Right lobe of liver (tissue), 6 donors: Measurements from ENCODE around the gene ZNF189. TPM values are rescaled to one million over a fixed set of nuclear protein-coding genes. Genes with fewer than 3 reads are reported as not detected.

Experiments
- ATAC-seq, 4 donors: fragments of 200-7000 bp; cut with Tn5 transposase; one replicate each; pipeline ENCODE4 v1.9.1; 2020; ENCODE audit warnings: mild to moderate bottlenecking in 4 of 4, moderate library complexity in 4 of 4
- DNase-seq, 3 donors: peaks; one replicate each; pipeline ENCODE4 v3.0.0-alpha.2; 2020
- H3K27ac ChIP-seq, 3 donors: fragments of 200-600 bp; one replicate each; pipeline ENCODE4 v1.8.0; 2022
- H3K27me3 ChIP-seq, 2 donors: fragments of 200-600 bp; one replicate each; pipeline ENCODE4 v1.8.0; 2022
- H3K36me3 ChIP-seq, 4 donors: fragments of 200-600 bp; sonication (generic) in 1 of 4; one replicate each; pipeline versions ENCODE4 v1.5.1 to v1.8.0; 2017 to 2022; ENCODE audit warnings: control low read depth in 1 of 4
- H3K4me1 ChIP-seq, 4 donors: fragments of 200-600 bp; sonication (generic) in 1 of 4; one replicate each; pipeline versions ENCODE4 v1.5.1 to v1.8.0; 2017 to 2022; ENCODE audit warnings: control low read depth in 1 of 4
- H3K4me3 ChIP-seq, 3 donors: fragments of 200-600 bp; one replicate each; pipeline ENCODE4 v1.8.0; 2022
- H3K9me3 ChIP-seq, 4 donors: fragments of 200-600 bp; sonication (generic) in 1 of 4; one replicate each; pipeline versions ENCODE4 v1.5.1 to v1.8.0; 2017 to 2022; ENCODE audit warnings: control low read depth in 1 of 4
- CTCF ChIP-seq, 4 donors: fragments of 200-600 bp in 3 of 4; fragments of 450-650 bp in 1 of 4; IDR thresholded peaks; one replicate each; pipeline versions ENCODE4 v1.5.1 to v1.8.0; 2016 to 2022; ENCODE audit warnings: antibody characterized with exemption in 4 of 4, mild to moderate bottlenecking in 2 of 4
- POLR2A ChIP-seq: fragments of 450-650 bp; IDR thresholded peaks from one replicate; pipeline ENCODE4 v1.6.1; 2017; ENCODE audit warnings: antibody characterized with exemption, mild to moderate bottlenecking
- WGBS: methylation state at CpG from one replicate; pipeline ENCODE4 v1.1.6; 2018; ENCODE audit warnings: low coverage, low lambda C conversion rate; ENCODE audit not compliant: insufficient coverage; ENCODE audit errors: missing lambda C conversion rate; 5-methylcytosine and 5-hydroxymethylcytosine counted together
- intact Hi-C, 2 donors: fragments of 100-400 bp; cut with DNase I; formaldehyde crosslinking; loops; one replicate each; pipeline versions ENCODE4 v1.11.2 to v1.14.1; 2022
- total RNA-seq, 6 experiments: library from RNA; depleted of rRNA in 2 of 6; stranded (reverse); fragments of >200 nt in 2 of 6; fragmentation: NEBNext Ultra II Directional in 3 of 6; extraction: Animal tissue kit (Norgen Biotek cat#: 25700) in 3 of 6; gene quantifications; one replicate each; pipeline versions ENCODE4 v1.1.0 to v1.2.4, GENCODE V29; 2016 to 2023
- donor health status: DM: no; HTN: yes; CAD: no.
- donor health status: DM: no; HTN: no; CAD: no.
- donor health status: DM: no; HTN: no; CAD: no.
- donor health status: DM: no; HTN: yes; CAD: no.
- donor health status: DM: no; HTN: yes; CAD: no.

The ZNF189 gene
- total RNA-seq, 6 experiments from 2014 or later: 5.7 to 9.7 (median 8.2) TPM

- H3K27ac ChIP-seq: no peak overlapping the region
- peaks cover 0 to 9% (median 0%) of the 10 kb centered on the region in 4 donors for H3K4me1 ChIP-seq
- H3K27me3 ChIP-seq: no peaks in the 10 kb centered on the region
- ATAC-seq: no peak
- H3K9me3 ChIP-seq: peaks cover 0 to 25% (median 11%) of the 10 kb centered on the region in 4 donors
- DNase-seq: no peak
- TF ChIP-seq CTCF (IDR thresholded peaks at IDR 0.05): no peak
- TF ChIP-seq POLR2A: no peak
- H3K4me3 ChIP-seq: no peak overlapping the region
- 89% methylated on average over 9 of the region's 9 CpGs for WGBS
- intact Hi-C loops: no loop called here
- peaks cover 0 to 66% (median 56%) of the 10 kb centered on the region in 4 donors for H3K36me3 ChIP-seq
Observed at GRCh38 chr9:101403516-101404285, 5.0 kb downstream of the ZNF189 start.

- intact Hi-C loops: no loop called here
- H3K4me3 ChIP-seq: no peak overlapping the region
- ATAC-seq: no peak
- no peak overlapping the region for H3K27ac ChIP-seq
- peaks cover 3 to 61% (median 29%) of the 10 kb centered on the region in 4 donors for H3K9me3 ChIP-seq
- H3K4me1 ChIP-seq: no peaks in the 10 kb centered on the region
- H3K36me3 ChIP-seq: peaks cover 0 to 42% (median 35%) of the 10 kb centered on the region in 4 donors
- no peak for TF ChIP-seq CTCF (IDR thresholded peaks at IDR 0.05)
- TF ChIP-seq POLR2A: no peak
- 98% methylated on average over 5 of the region's 5 CpGs for WGBS
- no peaks in the 10 kb centered on the region for H3K27me3 ChIP-seq
- no peak for DNase-seq
Observed at GRCh38 chr9:101408374-101409078, 9.9 kb downstream of the ZNF189 start.

GRCh38 chr9:101409079-101409477 lies 10.4 kb downstream of the ZNF189 start:
- TF ChIP-seq POLR2A (no peak), CTCF (IDR thresholded peaks at IDR 0.05) (no peak)
- ATAC-seq (no peak), DNase-seq (no peak)
- Histone ChIP-seq H3K9me3 (peaks cover 3 to 61% (median 29%) of the 10 kb centered on the region in 4 donors), H3K27ac (no peak overlapping the region), H3K4me1 (no peaks in the 10 kb centered on the region), H3K27me3 (no peaks in the 10 kb centered on the region), H3K36me3 (peaks cover 0 to 37% (median 30%) of the 10 kb centered on the region in 4 donors), H3K4me3 (no peak overlapping the region)
- intact Hi-C loops: no loop called here
- WGBS: 97% methylated on average over 4 of the region's 4 CpGs

GRCh38 chr9:101414839-101415238 lies 16.2 kb downstream of the ZNF189 start:
- Histone ChIP-seq H3K4me3 (no peak overlapping the region), H3K4me1 (no peaks in the 10 kb centered on the region), H3K27ac (no peak overlapping the region), H3K9me3 (peaks cover 0 to 27% (median 12%) of the 10 kb centered on the region in 4 donors), H3K27me3 (no peaks in the 10 kb centered on the region), H3K36me3 (no peaks in the 10 kb centered on the region)
- TF ChIP-seq CTCF (IDR thresholded peaks at IDR 0.05): no peak
- TF ChIP-seq POLR2A: no peak
- no peak for DNase-seq
- ATAC-seq: no peak
- intact Hi-C loops: no loop called here
